Stimulated activated CD8-positive, alpha-beta memory T cell treated with anti-CD3 and anti-CD28 coated beads, Interleukin-7, amount 100 ng/mL, for 48 hours (primary cell): ENCODE data around the gene RPS16.

ENCODE experiments used
- DNase-seq, 2 donors: peaks; one replicate each; pipeline ENCODE4 v3.0.0-alpha.2; 2020; ENCODE audit warnings: low read depth in 1 of 2; ENCODE audit errors: extremely low read depth in 1 of 2

The RPS16 gene

GRCh38 chr19:39390451-39390750 lies 45.3 kb downstream of the RPS16 start:
- DNase-seq, result no peak

- DNase-seq, result no peak
Observed at GRCh38 chr19:39389631-39390414, 45.9 kb downstream of the RPS16 start.

GRCh38 chr19:39388657-39389056 lies 47.1 kb downstream of the RPS16 start:
- DNase-seq, result no peak

- DNase-seq, result no peak
Observed at GRCh38 chr19:39386557-39386956, 49.2 kb downstream of the RPS16 start.

GRCh38 chr19:39385629-39386411 lies 49.9 kb downstream of the RPS16 start:
- DNase-seq, result no peak

- DNase-seq, result no peak
Observed at GRCh38 chr19:39384839-39385568, 50.7 kb downstream of the RPS16 start.
